Activated T-cell treated with anti-CD3 and anti-CD28 coated beads for 24 hours (primary cell): Measurements from ENCODE around the gene PPP2R5B.

Experiments
- DNase-seq: peaks from one replicate; pipeline ENCODE4 v3.0.0-alpha.2; 2020; ENCODE audit warnings: low read depth

The PPP2R5B gene

GRCh38 chr11:64930340-64930739 is 5.9 kb downstream of the PPP2R5B start:
- DNase-seq = no peak

- DNase-seq = no peak
These were observed 6.8 kb downstream of the PPP2R5B start for GRCh38 chr11:64931290-64931689.

DNA sequence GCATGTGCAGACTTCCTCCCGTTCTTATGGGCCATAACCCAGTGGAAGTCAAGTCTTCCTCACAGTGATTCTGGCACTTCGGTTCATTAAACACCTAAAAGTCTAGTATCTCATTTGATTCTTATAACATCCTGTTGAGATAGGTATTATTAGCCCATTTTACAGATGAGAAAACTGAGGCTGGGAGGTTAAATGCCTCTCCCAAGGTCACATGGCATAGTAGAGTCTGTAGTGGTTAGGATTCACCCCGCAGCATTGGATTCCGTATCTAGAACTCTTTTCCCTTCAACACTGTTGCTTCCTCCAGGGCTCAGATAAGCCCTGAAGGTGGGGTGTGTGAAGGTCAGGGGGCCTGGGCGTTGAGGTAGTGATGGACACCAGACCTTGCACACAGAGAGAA is 7.8 kb downstream of the PPP2R5B start:
- no peak for DNase-seq

DNA sequence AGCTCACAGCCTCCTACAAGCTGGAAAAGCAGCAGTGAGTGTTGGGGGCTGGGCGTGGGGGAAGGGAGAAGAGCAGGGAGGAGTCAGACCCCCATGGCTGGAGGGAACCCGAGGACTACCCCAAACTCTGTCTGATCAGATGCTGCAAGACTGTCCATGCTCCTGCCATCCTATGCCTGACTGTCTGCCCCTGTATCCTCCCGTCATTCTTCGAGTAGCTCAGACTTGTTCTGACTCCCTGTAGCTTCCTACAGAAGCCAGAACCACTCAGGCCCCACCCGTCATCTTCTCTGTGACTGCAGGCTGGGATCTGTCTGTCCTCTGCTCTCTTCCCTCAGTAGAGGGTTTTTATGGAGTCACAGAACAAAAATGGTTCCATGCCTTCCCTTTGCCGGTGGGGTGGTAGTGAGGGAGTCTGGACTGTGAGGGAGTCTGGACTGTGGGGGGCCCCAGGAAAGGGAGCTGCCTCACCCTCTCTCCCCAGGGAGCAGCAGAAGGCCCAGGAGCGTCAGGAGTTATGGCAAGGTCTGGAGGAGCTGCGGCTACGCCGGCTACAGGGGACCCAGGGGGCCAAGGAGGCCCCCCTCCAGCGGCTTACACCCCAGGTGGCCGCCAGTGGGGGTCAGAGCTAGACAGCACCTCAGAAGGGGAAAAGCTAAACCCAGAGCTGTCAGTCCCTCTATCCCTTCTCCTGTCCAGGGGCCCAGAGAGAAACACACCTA is 8.9 kb downstream of the PPP2R5B start:
- DNase-seq = no peak

DNA sequence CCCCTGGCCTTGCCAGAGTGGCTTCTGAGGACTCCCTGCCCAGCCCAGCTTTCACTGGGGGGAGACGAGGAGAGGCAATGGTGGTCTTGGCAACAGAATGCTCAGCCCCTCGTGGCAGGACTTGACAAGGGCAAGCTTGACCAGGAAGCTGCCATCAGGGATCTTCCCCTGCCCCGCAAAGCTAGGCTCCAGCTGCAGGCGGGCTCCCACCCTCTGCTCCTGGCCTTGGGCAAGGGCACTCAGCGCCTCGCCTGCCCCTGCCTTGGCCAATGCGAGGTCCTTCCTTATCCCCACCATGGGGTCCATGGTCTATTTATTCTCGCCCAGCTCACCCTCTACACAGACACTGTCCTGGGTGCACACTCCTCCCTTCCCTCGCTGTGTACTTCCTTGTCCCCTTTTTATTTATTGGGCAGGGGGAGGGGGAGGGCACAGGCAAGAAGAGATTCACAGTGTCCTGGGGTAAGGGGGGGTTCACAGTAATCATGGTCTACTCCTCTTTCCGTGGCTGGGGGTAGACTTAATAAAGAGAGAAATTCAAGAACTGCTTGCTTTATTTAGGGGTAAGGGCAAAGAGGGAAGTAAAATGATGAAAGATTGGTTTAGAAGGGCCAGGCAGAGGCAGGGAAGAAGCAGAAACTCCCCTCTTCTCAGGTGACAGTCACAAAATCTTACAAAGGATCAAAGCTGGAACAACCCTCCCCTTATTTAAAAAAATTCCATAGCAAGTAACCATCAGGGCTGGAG is 9.6 kb downstream of the PPP2R5B start:
- DNase-seq = no peak

- DNase-seq = no peak
These were observed 10.3 kb downstream of the PPP2R5B start for GRCh38 chr11:64934682-64935358.

GRCh38 chr11:64935359-64936081 is 11.0 kb downstream of the PPP2R5B start, which contains the start of gene GPHA2:
Gene GPHA2 (minus strand): TSS chr11:64935893. CDS start chr11:64935460, 433 bp downstream.
- no peak for DNase-seq

- no peak for DNase-seq
These were observed 12.1 kb downstream of the PPP2R5B start for GRCh38 chr11:64936539-64936938.

DNA sequence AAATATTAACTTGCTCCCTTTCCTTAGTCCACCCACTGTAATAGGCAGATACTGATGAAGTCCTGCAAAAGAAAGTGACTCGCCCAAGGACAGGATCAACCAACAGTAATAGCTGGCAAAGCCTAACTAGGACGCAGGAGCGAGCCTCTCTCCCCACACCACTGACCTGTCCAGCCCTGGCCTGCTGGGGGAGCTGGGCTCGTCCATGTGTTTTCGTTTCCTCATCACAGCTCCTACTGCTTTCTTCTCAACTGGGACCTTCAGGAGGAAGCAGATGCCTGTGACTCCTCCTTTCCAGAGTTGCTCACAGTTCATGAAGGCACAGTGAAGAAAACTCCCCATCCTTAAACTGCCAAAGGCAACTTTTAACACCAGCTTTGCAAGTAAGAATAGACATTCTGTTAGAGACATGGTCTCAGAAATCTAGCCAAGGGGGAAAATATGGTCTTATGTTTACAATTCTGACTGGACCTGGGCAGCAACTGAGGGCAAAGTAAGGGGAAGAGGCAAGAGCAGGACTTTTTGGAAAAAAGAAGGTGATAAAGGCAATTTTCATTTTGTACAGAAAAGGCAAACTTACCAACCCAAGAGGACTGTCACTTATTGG is 22.8 kb downstream of the PPP2R5B start:
- no peak for DNase-seq

GRCh38 chr11:64951529-64951928 is 27.0 kb downstream of the PPP2R5B start:
- no peak for DNase-seq

DNA sequence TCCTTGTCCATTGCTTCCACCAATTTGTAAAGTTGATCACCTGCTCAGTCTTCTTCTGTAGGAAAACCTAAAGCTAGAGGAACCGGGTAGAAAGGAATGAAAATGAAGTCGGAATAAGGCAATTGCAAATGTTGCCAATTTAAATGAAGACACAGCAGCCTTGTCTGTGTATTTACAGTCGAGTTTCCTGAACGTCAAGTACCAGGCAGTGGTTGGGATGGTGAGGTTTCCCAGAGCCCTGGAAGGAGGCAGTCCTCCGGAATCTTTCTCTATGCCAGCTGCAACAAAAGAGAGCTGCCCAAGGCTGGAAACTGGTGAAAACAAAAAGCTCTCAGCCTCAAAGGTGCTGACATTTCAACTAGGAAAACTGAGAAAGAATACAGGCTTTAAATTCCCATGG is 29.7 kb downstream of the PPP2R5B start:
- no peak for DNase-seq

GRCh38 chr11:64959498-64959897 is 35.0 kb downstream of the PPP2R5B start:
- DNase-seq = no peak

GRCh38 chr11:64960719-64961118 is 36.2 kb downstream of the PPP2R5B start:
- no peak for DNase-seq

- DNase-seq = no peak
These were observed 38.7 kb downstream of the PPP2R5B start for GRCh38 chr11:64963072-64963631.

DNA sequence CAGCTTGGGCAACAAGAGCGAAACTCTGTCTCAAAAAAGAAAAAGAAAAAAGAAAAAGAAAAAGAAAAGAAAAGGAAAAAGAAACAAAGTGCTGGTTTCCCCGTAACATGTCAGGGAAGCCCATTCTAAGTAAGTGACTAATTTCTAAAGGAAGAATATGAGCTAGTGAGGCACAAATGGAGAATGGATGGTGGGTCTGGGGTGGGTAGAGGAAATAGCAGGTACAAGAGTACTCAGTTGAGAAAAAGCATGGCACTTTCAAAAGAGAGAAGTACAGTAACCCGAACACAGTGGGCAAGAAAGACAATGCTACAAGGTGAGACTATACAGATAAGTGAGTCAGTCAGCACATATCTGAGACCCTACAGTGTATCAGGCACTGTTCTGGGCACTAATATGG is 42.9 kb downstream of the PPP2R5B start:
- DNase-seq = no peak

DNA sequence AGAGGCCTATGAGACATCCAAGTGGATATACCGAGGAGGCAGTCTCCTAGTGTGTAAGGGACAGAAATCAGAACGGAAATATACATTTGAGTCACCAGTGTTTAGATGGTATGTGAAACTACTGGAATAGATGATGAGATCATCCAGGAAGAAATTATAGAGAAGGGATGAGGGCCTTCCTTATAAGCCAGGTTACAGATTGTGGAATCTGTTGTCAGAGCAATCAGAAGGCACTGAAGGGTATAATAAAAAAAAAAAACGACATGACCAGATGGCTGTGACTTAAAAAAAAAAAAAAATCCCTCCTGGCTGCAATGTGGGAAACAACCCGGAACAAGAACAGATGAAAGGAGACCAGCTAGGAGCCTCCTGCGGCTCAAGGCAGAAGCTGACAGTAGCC is 44.7 kb downstream of the PPP2R5B start:
- DNase-seq = no peak

GRCh38 chr11:64970731-64971151 is 46.3 kb downstream of the PPP2R5B start:
- DNase-seq = peak; percentile 24

GRCh38 chr11:64971421-64972233 is 47.1 kb downstream of the PPP2R5B start, which contains the start of gene MAJIN:
Gene MAJIN (minus strand): TSS chr11:64972108. CDS start chr11:64959405, 12,703 bp downstream.
- peak; percentile 85 for DNase-seq

- DNase-seq = no peak
These were observed 49.6 kb downstream of the PPP2R5B start for GRCh38 chr11:64974124-64974523.

GRCh38 chr11:64976651-64977050 is 52.2 kb downstream of the PPP2R5B start:
- no peak for DNase-seq
